HepG2 (cell line): ENCODE results near the gene LYPD3. TPM values are rescaled to one million over a fixed set of nuclear protein-coding genes. Genes with fewer than 3 reads are reported as not detected.
A peak's percentile ranks its signal among the peaks of the same experiment; 100 is the strongest.

Source experiments
- ATAC-seq: fragments of 200-7000 bp; cut with Tn5 transposase; 3 replicates; pipeline ENCODE4 v1.9.1; 2020; ENCODE audit warnings: mild to moderate bottlenecking, moderate library complexity
- BruUV-seq: library from RNA; stranded (reverse); fragments of 400-500 nt; replicated peaks from 2 replicates; lab custom pipeline; 2021; lab: Mats Ljungman, UMichigan
- CTCF ChIA-PET: fragments of 300-600 bp; formaldehyde crosslinking; extraction: SDS; loops from one replicate; lab custom pipeline; 2021; ENCODE audit warnings: low total read pairs, inconsistent platforms, low intra/inter-chr PET ratio; lab: Yijun Ruan, JAX
- POLR2A ChIA-PET: fragments of 350-600 bp; sonication (Branson Sonifier 250); formaldehyde crosslinking; loops from one replicate; lab custom pipeline; 2020; ENCODE audit warnings: antibody characterized with exemption, inconsistent platforms; lab: Yijun Ruan, JAX
- DNase-seq: peaks from one replicate; pipeline ENCODE4 v3.0.0-alpha.2; 2015; ENCODE audit warnings: low spot score
- FAIRE-seq: peaks from 3 replicates; lab custom pipeline; 2011; peaks lifted over from hg19 to GRCh38; lab: Jason Lieb, UNC
- H2AFZ ChIP-seq: one replicate; pipeline ENCODE4 v1.6.1; 2011; ENCODE audit warnings: low read length, inconsistent platforms
- H3K27ac ChIP-seq: fragments of 300-600 bp; 3 replicates; pipeline ENCODE4 v1.8.0; 2011; ENCODE audit warnings: mixed run types, mild to moderate bottlenecking, mixed read lengths, low read length, inconsistent platforms; ENCODE audit not compliant: insufficient read depth; ENCODE audit errors: extremely low read length
- H3K27me3 ChIP-seq, 2 experiments: fragments of 200-600 bp in 1 of 2; 2 replicates in 1 of 2; 3 replicates in 1 of 2; pipeline versions ENCODE4 v1.6.0 to v1.8.0; 2011; ENCODE audit warnings: low read length in 2 of 2, mild to moderate bottlenecking in 2 of 2, moderate library complexity in 2 of 2, inconsistent platforms in 1 of 2; ENCODE audit not compliant: insufficient read depth in 2 of 2, control insufficient read depth in 1 of 2
- H3K36me3 ChIP-seq, 2 experiments: fragments of 200-600 bp in 1 of 2; replicated peaks in 1 of 2; 2 replicates in 1 of 2; 3 replicates in 1 of 2; pipeline versions ENCODE4 v1.5.1 to v1.8.0; 2011; ENCODE audit warnings: low read length in 2 of 2, inconsistent platforms in 1 of 2; ENCODE audit not compliant: insufficient read depth in 2 of 2, control insufficient read depth in 1 of 2
- H3K4me1 ChIP-seq: 2 replicates; pipeline ENCODE4 v1.5.1; 2012; ENCODE audit warnings: low read length, inconsistent platforms; ENCODE audit not compliant: insufficient read depth
- H3K4me2 ChIP-seq: 2 replicates; pipeline ENCODE4 v1.6.0; 2011; ENCODE audit warnings: low read depth, low read length, inconsistent platforms
- H3K4me3 ChIP-seq, 3 experiments: fragments of 200-600 bp in 1 of 3; sonication (generic), shearing (Covaris generic) in 1 of 3; replicated peaks in 1 of 3; 2 replicates each; pipeline ENCODE4 v1.5.1; 2011 to 2016; ENCODE audit warnings: low read length in 3 of 3, inconsistent platforms in 2 of 3, low read depth in 2 of 3, mild to moderate bottlenecking in 2 of 3, control low read depth in 1 of 3, mixed read lengths in 1 of 3; ENCODE audit not compliant: insufficient read depth in 1 of 3
- H3K79me2 ChIP-seq: one replicate; pipeline ENCODE4 v1.6.1; 2011; ENCODE audit warnings: low read length, inconsistent platforms; ENCODE audit not compliant: insufficient read depth
- H3K9ac ChIP-seq: 2 replicates; pipeline ENCODE4 v1.6.0; 2011; ENCODE audit warnings: mild to moderate bottlenecking, low read depth, low read length, inconsistent platforms; ENCODE audit not compliant: insufficient read depth
- H3K9me3 ChIP-seq: 2 replicates; pipeline ENCODE4 v1.5.1; 2012; ENCODE audit warnings: mild to moderate bottlenecking, low read length
- H4K20me1 ChIP-seq: 2 replicates; pipeline ENCODE4 v1.6.0; 2011; ENCODE audit warnings: inconsistent platforms, mild to moderate bottlenecking, low read length, moderate library complexity; ENCODE audit not compliant: insufficient read depth
- CEBPB ChIP-seq: IDR thresholded peaks from 2 replicates; pipeline ENCODE4 v1.6.1; 2011; ENCODE audit warnings: low read depth, low read length, improper control_type of control experiment, borderline replicate concordance
- DNMT3B ChIP-seq: conservative IDR thresholded peaks from 2 replicates; pipeline ENCODE4 v1.6.1; 2016; ENCODE audit warnings: missing biosample characterization, control low read depth
- ISL2 ChIP-seq: sonication (generic); formaldehyde crosslinking; IDR thresholded peaks from 2 replicates; pipeline ENCODE4 v1.5.0; 2020; ENCODE audit warnings: missing genetic modification reagents
- JUND ChIP-seq: sonication (generic); formaldehyde crosslinking; IDR thresholded peaks from 2 replicates; pipeline ENCODE4 v1.8.0; 2022; ENCODE audit warnings: mild to moderate bottlenecking, missing genetic modification reagents
- KMT2B ChIP-seq: IDR thresholded peaks from 2 replicates; pipeline ENCODE4 v1.6.1; 2016; ENCODE audit warnings: missing genetic modification reagents, missing compliant biosample characterization
- MAF1 ChIP-seq: sonication (generic); formaldehyde crosslinking; IDR thresholded peaks from 2 replicates; pipeline ENCODE4 v1.5.0; 2020; ENCODE audit warnings: missing genetic modification reagents, borderline replicate concordance
- NPAS2 ChIP-seq: sonication (generic); formaldehyde crosslinking; IDR thresholded peaks from 2 replicates; pipeline ENCODE4 v1.8.0; 2022; ENCODE audit warnings: mild to moderate bottlenecking, missing genetic modification reagents, borderline replicate concordance
- NR0B2 ChIP-seq: sonication (generic); formaldehyde crosslinking; IDR thresholded peaks from 2 replicates; pipeline ENCODE4 v1.4.0; 2020; ENCODE audit warnings: mild to moderate bottlenecking, missing genetic modification reagents
- PBX3 ChIP-seq: sonication (generic); formaldehyde crosslinking; IDR thresholded peaks from 2 replicates; pipeline ENCODE4 v1.8.1; 2023; ENCODE audit warnings: missing genetic modification reagents, inconsistent platforms, borderline replicate concordance
- PRDM10 ChIP-seq: sonication (generic); formaldehyde crosslinking; IDR thresholded peaks from 2 replicates; pipeline ENCODE4 v1.4.0; 2020; ENCODE audit warnings: low read depth, missing genetic modification reagents
- SCMH1 ChIP-seq: sonication (generic); formaldehyde crosslinking; IDR thresholded peaks from 2 replicates; pipeline ENCODE4 v1.9.0; 2021; ENCODE audit warnings: missing genetic modification reagents, mild to moderate bottlenecking, borderline replicate concordance
- STAT5B ChIP-seq: sonication (generic); formaldehyde crosslinking; IDR thresholded peaks from 2 replicates; pipeline ENCODE4 v1.4.0; 2020; ENCODE audit warnings: missing genetic modification reagents
- XRCC5 ChIP-seq: fragments of 200-400 bp; formaldehyde crosslinking; optimal IDR thresholded peaks from 2 replicates; pipeline ENCODE3; 2017; ENCODE audit warnings: mild to moderate bottlenecking, low read length
- ZFP36L2 ChIP-seq: sonication (generic); formaldehyde crosslinking; IDR thresholded peaks from 2 replicates; pipeline ENCODE4 v1.4.0; 2020; ENCODE audit warnings: missing genetic modification reagents
- ZFP41 ChIP-seq: sonication (generic); formaldehyde crosslinking; IDR thresholded peaks from 2 replicates; pipeline ENCODE4 v1.4.0; 2020; ENCODE audit warnings: mild to moderate bottlenecking, missing genetic modification reagents, borderline replicate concordance
- ZKSCAN5 ChIP-seq: sonication (generic); formaldehyde crosslinking; IDR thresholded peaks from 2 replicates; pipeline ENCODE4 v1.5.1; 2020; ENCODE audit warnings: mild to moderate bottlenecking, missing genetic modification reagents
- ZNF10 ChIP-seq: sonication (generic); formaldehyde crosslinking; IDR thresholded peaks from 2 replicates; pipeline ENCODE4 v1.4.0; 2020; ENCODE audit warnings: mild to moderate bottlenecking, low read depth, missing genetic modification reagents, borderline replicate concordance
- ZNF17 ChIP-seq: sonication (generic); formaldehyde crosslinking; IDR thresholded peaks from 2 replicates; pipeline ENCODE4 v1.5.0; 2020; ENCODE audit warnings: mild to moderate bottlenecking, missing genetic modification reagents
- ZNF562 ChIP-seq: sonication (generic); formaldehyde crosslinking; IDR thresholded peaks from 2 replicates; pipeline ENCODE4 v1.8.0; 2022; ENCODE audit warnings: missing genetic modification reagents, borderline replicate concordance
- ZNF775 ChIP-seq: sonication (generic); formaldehyde crosslinking; IDR thresholded peaks from 2 replicates; pipeline ENCODE4 v1.4.0; 2020; ENCODE audit warnings: missing genetic modification reagents, mild to moderate bottlenecking, moderate library complexity, borderline replicate concordance
- WGBS: methylation state at CpG from one replicate; pipeline ENCODE4 v1.1.6; 2017; ENCODE audit warnings: low lambda C conversion rate; 5-methylcytosine and 5-hydroxymethylcytosine counted together
- in situ Hi-C: cut with HindIII; loops from 2 replicates; pipeline ENCODE4 v1.10.0; 2017; ENCODE audit warnings: low pct_unique_long_range_greater_than_20kb; ENCODE audit not compliant: extremely low pct_ligation_motif_present
- intact Hi-C: fragments of 100-400 bp; cut with micrococcal nuclease; formaldehyde crosslinking; loops from one replicate; pipeline ENCODE4 v1.10.0; 2022; ENCODE audit not compliant: unreplicated experiment
- polyA plus RNA-seq, 8 experiments: library from polyadenylated mRNA; depleted of rRNA in 3 of 8; stranded (reverse) in 7 of 8; unstranded in 1 of 8; fragments of >200 nt; fragmentation: Illumina TruSeq in 4 of 8; extraction: Trizol in 4 of 8; gene quantifications; 2 replicates each; pipeline versions ENCODE4 v1.2.1 to v1.2.3, GENCODE V29; 2011 to 2016; ENCODE audit warnings: low read depth in 4 of 8, missing spikeins in 1 of 8, mixed read lengths in 1 of 8; ENCODE audit not compliant: insufficient read depth in 1 of 8
- total RNA-seq, 5 experiments: library from RNA; depleted of rRNA; stranded (reverse); fragments of >200 nt; fragmentation: Illumina TruSeq; extraction: Trizol; gene quantifications; 2 replicates each; pipeline ENCODE4 v1.2.3, GENCODE V29; 2016; ENCODE audit warnings: low read depth in 1 of 5

LYPD3 gene
- total and polyA plus RNA-seq, 2 of the 13 experiments (the other 11 are each of a cell fraction or from before 2014, with no cell fraction given): 0.51 to 1.5 TPM

GRCh38 chr19:43461303-43461702, 4.1 kb downstream of the LYPD3 start:
- no peaks in the 10 kb centered on the region for H3K36me3 ChIP-seq
- ChIA-PET POLR2A (interaction anchor here (2.0 kb wide), 1 partner anchor 43 kb away, joined by 11 read pairs; the partner anchor contains the start of gene PHLDB3), CTCF (no interaction called here)
- no peaks in the 10 kb centered on the region for H3K9me3 ChIP-seq
- in situ Hi-C loops: no loop called here
- TF ChIP-seq NPAS2 (CRISPR knock-in tag) (no peak), XRCC5 (no peak), ZKSCAN5 (no peak), STAT5B (CRISPR knock-in tag) (no peak), KMT2B (no peak), PRDM10 (no peak), ZNF775 (CRISPR knock-in tag) (no peak), ISL2 (CRISPR knock-in tag) (no peak), ZNF562 (CRISPR knock-in tag) (no peak), ZNF10 (CRISPR knock-in tag) (no peak), ZFP36L2 (CRISPR knock-in tag) (no peak), PBX3 (CRISPR knock-in tag) (no peak), NR0B2 (no peak), CEBPB (no peak), ZFP41 (CRISPR knock-in tag) (no peak), ZNF17 (CRISPR knock-in tag) (no peak), JUND (CRISPR knock-in tag) (no peak), DNMT3B (CRISPR knock-in tag) (no peak), SCMH1 (CRISPR knock-in tag) (no peak), MAF1 (no peak)
- H3K27ac ChIP-seq: no peak overlapping the region
- no peak for ATAC-seq
- H3K4me3 ChIP-seq: no peak overlapping the region
- H3K4me2 ChIP-seq: 0 out of 2 replicates have a peak overlapping the region, but pooled peaks have one; percentile 57
- no TSS peak for BruUV-seq
- peaks cover 33% of the 10 kb centered on the region for H3K4me1 ChIP-seq
- no peak for FAIRE-seq
- H3K79me2 ChIP-seq: no peaks in the 10 kb centered on the region
- no peaks in the 10 kb centered on the region for H4K20me1 ChIP-seq
- no peak overlapping the region for H3K9ac ChIP-seq
- 89% methylated on average over 12 of the region's 12 CpGs for WGBS
- no peak for DNase-seq
- H2AFZ ChIP-seq: no peak overlapping the region
- intact Hi-C loops: no loop called here
- no peaks in the 10 kb centered on the region for H3K27me3 ChIP-seq
